Peyer's patch (tissue), 4 donors: ENCODE measurements around the gene BCAS3.

Experiments
- POLR2A ChIP-seq, 2 donors: fragments of 450-650 bp; IDR thresholded peaks; one replicate each; pipeline ENCODE4 v1.5.1; 2017; ENCODE audit warnings: antibody characterized with exemption in 2 of 2, mild to moderate bottlenecking in 2 of 2, moderate library complexity in 2 of 2
- TF ChIP-seq, protein P1 (sequence below), 6 experiments: fragments of 450-650 bp in 4 of 6; fragments of 200-600 bp in 2 of 6; sonication (generic) in 1 of 6; IDR thresholded peaks; one replicate each; pipeline ENCODE4 v1.5.1; 2017 to 2019; ENCODE audit warnings: antibody characterized with exemption in 6 of 6, mild to moderate bottlenecking in 3 of 6, moderate library complexity in 1 of 6

DNA sequence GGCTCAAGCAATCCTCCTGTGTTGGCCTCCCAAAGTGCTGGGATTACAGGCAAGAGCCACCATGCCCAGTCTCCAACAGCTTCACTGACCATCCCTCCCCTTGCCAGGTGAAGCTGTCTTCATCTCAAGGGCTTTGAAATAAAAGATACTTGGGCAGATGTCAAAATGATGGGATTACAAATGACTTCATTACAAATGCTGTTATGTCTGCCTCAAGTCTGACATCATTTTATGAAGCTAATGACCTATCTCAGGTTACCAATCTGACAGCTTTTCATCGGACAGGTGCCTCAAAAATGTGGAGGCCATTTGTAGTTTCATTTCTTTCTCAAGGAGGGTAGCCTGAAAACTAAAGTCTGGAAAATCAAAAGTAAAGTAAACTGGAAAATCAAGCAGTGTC is 398.3 kb downstream of the BCAS3 start:
- TF ChIP-seq, protein P1, sequence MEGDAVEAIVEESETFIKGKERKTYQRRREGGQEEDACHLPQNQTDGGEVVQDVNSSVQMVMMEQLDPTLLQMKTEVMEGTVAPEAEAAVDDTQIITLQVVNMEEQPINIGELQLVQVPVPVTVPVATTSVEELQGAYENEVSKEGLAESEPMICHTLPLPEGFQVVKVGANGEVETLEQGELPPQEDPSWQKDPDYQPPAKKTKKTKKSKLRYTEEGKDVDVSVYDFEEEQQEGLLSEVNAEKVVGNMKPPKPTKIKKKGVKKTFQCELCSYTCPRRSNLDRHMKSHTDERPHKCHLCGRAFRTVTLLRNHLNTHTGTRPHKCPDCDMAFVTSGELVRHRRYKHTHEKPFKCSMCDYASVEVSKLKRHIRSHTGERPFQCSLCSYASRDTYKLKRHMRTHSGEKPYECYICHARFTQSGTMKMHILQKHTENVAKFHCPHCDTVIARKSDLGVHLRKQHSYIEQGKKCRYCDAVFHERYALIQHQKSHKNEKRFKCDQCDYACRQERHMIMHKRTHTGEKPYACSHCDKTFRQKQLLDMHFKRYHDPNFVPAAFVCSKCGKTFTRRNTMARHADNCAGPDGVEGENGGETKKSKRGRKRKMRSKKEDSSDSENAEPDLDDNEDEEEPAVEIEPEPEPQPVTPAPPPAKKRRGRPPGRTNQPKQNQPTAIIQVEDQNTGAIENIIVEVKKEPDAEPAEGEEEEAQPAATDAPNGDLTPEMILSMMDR (IDR thresholded peaks at IDR 0.05): no peak
- TF ChIP-seq POLR2A (IDR thresholded peaks at IDR 0.05): no peak
